ENCODE results near the gene C6orf163. TPM values are rescaled to one million over a fixed set of nuclear protein-coding genes. Genes with fewer than 3 reads are reported as not detected.

Gene C6orf163
- 0.13 and 0.88 TPM in 2 replicates for total RNA-seq

DNA sequence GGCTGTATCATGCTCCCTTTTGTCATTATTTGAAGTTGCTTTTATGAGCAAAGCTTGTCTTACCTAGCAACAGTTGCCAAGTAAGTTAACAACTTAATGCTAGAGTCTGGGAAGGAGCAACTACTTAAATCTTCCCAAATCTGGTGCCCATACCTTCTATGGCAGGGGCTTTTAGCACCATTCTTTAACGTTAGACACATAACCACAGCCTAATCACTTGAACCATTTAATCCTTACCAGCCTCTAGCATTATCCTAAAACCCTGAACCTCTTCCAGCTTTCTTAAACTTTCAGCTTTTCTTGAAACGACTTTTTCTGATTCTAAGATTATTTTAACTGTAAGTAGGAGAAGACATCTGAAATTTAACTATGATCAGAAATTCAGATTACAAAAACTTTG, at the start of gene C6orf163:
Gene C6orf163 (plus strand): TSS at position 83 of the 400 bp plus-strand sequence. CDS start 287 bp downstream, at position 370.

GRCh38 chr6:87322304-87323212, 22.1 kb upstream of the C6orf163 start, which contains the start of gene SMIM8:
SMIM8 (plus strand) TSS chr6:87322588; CDS start chr6:87337032, 14,444 bp downstream.

DNA sequence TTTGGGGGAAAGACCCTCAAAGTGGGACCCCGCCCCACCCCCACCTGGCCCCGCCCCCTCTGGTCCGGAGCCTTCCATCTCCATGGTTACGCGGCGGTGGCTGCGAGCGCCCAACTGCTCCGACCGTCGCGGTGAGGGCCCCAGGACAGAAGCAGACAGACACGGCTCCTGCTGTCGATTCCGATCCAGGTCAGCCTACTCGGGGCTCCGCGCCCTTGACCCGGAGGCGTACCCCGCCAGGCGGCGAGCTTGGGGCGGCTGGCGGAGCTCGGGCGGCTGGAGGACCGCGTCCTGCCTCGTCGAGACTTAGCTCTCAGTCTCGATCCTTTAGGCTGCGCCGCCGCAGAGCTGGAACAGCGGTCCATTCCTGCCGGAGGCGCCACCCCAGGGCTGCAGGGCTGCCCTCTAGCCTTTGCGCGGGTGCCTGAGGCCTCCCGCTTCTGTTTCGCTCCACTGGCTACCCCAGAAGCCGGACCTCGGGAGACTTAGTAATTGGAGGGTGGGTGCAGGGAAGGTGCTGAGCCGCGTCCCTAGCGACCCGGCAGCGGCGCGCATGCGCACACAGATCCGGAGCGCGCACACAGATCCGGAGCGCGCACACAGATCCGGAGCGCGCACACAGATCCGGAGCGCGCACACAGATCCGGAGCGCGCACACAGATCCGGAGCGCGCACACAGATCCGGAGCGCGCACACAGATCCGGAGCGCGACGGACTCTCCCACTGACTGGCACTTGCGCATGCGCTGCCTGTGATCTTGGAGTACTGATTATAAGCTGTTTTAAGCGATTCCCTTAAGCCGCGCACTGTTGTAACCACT, 63.5 kb downstream of the C6orf163 start, which contains the start of gene CFAP206:
Gene CFAP206 (plus strand): TSS at position 72 of the 820 bp plus-strand sequence. CDS start 1,868 bp downstream, outside the sequence.

Other genes with a start within 250 kb of the C6orf163 start
- gene CGA, start 249.7 kb upstream of the C6orf163 start, total RNA-seq = not detected in 2 replicates
- gene ZNF292, start 189.2 kb upstream of the C6orf163 start, total RNA-seq = 15.6 and 31.2 TPM in 2 replicates
- gene SMIM8, start 22.2 kb upstream of the C6orf163 start, total RNA-seq = 3.5 and 8.4 TPM in 2 replicates
- gene GJB7, start 15.5 kb upstream of the C6orf163 start, total RNA-seq = not detected in 2 replicates
- 0.39 TPM in 1 of 2 replicates, not detected in the other for gene CFAP206, start 63.2 kb downstream of the C6orf163 start, total RNA-seq
- gene SLC35A1, start 128.2 kb downstream of the C6orf163 start, total RNA-seq = 11.9 and 13.7 TPM in 2 replicates
- gene RARS2, start 245.2 kb downstream of the C6orf163 start, total RNA-seq = 22.6 and 35.5 TPM in 2 replicates
- gene ORC3, start 245.3 kb downstream of the C6orf163 start, total RNA-seq = 16.3 and 18.6 TPM in 2 replicates